GM19351 (cell line): Measurements from ENCODE around the gene SEMA6A.
A peak's percentile ranks its signal among the peaks of the same experiment; 100 is the strongest.

Experiments used
- ATAC-seq: cut with Tn5 transposase; IDR thresholded peaks from one replicate; pipeline ENCODE4 v1.9.1; 2021; ENCODE audit warnings: mild to moderate bottlenecking, moderate library complexity; ENCODE audit not compliant: unreplicated experiment

The SEMA6A gene

DNA sequence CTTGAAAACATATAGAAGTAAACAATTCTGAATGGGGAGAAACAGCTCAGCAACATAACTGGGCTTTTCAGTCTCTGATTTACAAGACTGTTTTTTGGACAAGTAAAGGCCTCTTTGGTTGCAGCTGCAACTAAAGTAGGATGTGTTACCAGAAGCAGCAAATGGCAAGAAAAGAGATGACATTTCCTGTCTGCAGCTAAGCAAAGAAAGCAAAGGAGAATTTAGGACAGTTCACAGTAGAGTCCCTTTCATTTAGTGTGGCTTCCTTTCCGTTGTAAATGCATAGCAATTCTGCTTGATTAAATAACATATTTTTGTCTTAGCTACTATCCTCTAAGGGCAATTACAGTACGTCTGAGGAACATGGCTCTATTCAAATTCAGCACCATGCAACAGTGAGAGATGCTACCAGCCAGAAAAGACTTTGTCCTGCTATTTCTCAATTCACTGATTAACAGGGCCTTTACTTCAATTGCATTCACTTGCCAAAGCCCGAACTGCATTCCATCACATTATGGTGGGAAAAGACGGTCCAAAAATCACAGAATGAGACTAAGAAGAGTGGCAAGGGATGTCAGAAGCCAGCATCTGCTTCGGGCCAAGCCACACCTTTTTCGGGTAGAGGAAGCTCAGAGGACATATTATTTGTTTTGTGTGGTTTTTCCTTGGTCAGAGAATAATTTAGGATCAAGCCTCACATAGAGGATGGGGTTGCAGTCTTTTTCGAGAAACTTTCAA is 107.7 kb downstream of the SEMA6A start:
- ATAC-seq = no peak

DNA sequence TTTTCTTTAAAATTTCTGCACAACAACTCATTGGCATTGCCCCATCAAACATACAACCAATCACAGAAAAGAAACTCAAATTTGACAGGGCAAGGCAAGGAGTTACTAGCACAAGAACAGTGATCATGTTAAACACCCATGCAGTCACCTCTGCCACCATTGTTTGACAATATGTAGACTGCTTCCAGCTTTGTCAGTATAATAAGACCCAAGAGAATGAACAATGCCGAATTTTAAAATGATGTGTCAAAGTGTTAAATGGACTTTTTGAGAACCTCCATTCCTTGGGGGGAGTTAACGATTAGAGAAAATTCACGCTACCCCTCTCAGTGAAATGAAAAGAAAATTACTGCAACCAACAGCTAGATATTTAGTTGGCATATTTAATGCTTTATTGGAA is 109.2 kb downstream of the SEMA6A start:
- no peak for ATAC-seq

DNA sequence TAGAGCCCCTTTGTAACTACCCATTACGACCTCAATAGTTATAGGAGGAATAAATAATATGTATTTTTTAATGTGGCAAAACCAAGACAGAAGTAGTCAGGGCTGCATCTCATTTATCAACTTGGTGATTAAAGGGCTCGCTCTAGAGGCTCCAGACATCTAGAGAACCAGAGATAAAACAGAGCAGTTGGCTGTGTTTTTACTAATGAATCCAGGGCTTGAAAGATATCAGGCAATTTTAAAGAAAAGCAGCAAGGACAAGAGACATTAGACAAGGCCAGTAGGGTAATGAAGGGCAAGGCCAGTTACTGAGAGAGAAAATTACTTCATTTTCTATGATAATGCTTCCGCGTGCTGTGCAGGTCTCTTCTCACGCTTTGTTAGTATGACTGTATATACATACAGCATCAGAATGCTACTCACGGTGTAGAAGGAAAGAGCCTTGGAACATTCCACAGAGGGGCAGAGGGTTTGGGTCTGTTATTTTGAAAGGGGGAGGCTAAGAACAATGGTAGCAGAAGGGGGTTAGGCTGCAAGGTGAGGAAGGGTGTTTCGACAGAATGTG is 110.4 kb downstream of the SEMA6A start:
- ATAC-seq = no peak

DNA sequence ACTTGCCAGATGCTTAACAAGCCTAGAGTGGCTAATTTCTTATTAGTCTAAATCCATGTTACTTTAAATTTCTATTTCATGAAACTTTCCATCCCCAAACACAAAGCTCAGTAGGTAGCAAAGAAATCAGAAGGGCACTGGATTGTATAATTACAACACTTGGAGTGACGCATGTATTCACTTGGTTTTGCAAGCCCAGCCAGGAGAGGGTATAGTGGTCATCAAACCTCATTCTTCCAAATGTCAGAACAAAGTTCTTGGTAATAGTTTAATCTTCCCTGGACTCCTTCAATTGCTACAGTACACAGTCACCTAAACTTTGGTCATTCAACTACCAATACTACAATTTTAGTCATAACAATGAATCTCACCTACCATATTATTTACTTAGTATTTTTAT is 112.1 kb downstream of the SEMA6A start:
- no peak for ATAC-seq

DNA sequence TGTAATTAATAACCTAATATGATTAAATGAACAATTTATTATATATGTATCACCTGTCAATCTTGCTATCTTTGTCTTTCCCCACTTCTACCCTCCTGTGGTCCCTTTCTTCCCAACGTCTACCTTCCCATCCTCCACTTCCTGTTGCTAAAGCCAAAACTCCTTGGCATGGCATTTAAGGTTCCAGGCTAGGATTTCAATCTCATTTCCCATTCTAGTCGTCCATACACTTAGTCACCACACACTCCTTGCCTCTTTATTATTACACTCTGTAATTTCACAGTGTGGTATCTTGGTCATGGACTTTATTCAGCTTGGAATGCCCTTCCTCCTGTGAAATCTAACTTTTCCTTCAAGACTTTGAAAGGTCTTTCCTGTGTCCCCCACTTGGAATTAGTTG is 115.3 kb downstream of the SEMA6A start:
- ATAC-seq = no peak

DNA sequence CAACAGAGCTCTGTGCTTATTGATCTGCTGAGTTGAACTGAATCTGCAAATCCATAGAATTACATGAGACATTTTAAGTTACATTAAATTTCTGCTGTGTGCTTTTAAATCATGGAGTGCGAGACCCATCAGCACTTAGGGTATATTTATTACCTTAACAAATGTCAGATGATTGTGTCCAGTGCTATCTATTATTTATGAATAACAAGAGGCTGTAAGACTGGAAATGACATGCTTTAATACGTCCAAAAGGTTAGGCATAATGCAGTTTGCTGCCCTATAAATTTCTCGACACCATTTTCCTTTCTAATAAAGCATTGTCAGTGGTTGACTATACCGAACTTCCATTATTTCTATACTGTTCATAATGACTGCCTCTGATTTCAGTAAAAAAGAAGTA is 117.6 kb downstream of the SEMA6A start:
- ATAC-seq = no peak

DNA sequence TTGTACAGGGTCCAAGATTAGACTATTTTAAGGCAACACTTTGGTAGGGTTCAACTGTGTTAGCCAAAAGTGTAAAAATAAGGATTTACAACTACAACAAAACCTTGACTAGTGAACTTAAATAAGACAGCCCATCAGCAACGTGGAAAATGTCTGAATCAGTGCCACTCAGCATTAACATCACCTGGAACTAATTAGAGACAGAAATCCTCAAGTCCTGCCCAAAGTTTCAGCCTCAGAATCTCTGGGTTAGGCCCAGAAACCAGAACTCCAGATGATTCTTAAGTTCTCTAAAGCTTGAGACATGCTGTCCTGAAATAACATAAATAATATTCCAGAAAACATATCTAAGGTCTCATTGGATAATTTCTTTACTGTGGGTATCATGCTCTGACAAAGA is 118.6 kb downstream of the SEMA6A start:
- ATAC-seq = no peak

DNA sequence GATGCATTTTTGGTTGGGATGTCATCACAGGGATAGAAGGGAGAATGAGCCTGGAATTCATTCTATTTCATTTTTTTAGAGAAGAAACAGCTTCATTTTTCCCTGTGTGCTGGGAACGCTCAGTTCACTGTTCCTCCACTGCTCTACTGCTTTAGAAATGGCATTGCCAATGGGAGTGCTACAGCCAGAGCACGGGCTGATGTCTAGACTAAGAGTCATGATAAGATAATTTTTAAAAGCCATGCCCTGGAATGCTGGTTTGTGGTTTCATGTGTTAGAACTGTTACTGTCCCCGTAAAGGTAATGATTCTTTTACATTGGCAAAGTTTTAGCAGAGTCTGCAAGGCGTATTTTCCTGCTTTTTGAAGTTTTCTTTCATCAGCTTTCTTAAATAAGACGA is 119.6 kb downstream of the SEMA6A start:
- no peak for ATAC-seq

DNA sequence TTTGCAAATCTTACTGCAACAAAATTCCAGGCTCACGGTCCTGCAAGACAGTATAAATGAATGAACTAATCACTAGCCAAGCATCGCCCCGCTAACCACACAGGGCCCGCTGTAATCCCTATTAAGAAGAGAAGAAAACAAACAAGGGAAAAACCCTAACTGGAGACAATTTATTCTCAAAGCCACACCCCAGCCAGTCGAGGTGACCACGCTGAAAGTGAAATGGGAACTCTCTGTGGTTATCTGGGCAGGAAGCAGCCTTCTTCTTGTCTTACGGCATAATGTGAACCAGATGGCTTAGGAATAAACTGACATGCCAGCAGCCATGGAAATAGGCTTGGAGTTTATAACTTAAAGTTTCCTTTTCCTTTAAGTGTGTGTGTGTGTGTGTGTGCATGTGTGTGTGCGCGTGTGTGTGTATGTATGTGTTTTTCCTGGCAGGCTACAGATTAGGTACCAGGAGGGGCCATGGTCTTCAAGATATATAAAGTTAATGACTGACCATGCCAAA is 120.2 kb downstream of the SEMA6A start:
- peak; percentile 99 for ATAC-seq

DNA sequence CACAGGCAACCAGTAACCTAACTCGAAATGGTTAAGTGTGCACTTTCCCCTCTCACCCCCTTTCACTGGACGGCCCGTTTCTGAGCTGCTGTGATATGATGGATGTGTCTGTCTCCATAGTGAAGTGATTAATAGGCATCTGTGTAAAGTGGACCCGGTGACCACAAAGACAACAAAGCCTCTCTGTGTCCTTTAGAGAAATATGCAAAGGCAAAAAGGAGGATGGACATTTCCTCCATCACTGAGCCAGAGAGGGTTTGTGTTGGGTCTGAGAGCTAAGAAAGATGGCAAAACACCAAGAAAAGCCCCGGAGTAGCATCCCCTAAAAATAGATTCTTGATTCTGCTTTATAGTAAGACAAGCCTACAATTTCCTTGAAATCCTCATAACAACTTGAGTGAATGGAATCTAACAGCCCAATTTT is 120.6 kb downstream of the SEMA6A start:
- ATAC-seq = no peak

DNA sequence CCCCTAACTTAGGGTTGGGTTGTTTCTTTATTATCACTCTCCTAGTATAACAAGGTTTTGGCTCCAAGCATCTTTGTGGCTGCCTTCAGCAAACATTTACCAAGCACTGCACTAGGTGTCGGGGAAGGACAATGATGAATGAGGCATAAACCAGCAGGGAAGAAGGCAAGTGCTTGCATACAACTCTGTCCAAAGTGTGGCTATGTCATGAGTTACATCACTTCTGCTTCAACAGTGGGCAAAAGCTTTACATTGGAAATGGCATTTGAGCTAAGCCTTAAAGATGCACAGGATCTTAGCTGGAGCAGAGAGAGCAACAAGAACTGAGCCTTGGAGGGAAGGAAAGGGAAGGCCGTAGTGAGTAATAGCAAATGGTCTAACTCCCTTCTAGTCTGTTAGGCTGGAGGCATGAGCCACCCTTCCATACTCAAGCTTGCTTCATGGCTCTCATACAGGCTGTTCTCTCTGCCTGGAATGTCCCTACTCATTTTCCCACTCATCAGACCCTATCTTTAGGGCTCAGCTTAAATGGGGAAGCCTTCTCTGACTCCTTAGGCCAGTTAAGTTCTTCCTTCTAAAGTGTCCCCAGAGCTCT is 121.8 kb downstream of the SEMA6A start:
- ATAC-seq = no peak

DNA sequence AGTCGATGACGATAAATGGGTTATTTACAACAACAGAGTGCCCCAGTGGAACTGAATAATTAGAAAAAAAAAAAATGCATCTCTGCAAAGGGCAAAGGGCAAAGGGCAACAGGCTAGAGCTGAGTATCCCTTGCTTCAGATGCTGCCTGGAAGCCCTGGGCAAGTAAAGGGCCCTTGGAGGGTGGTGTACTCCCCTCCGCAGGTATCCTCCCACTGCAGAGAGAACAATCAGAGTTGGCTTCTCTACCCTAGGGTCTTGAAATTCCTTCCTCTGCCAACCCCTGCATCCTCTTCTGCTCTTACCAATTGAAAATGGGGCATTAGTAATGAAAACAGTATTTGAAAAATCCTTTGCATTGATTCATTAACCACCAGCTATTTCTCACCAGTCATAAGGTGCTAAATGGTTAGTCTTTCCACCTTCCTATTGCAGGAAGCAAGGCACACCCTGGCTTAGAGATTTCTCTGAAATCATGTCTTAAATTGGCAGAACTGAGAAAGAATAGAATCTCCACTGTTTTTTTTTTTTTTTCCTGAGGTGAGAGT is 122.6 kb downstream of the SEMA6A start:
- no peak for ATAC-seq

DNA sequence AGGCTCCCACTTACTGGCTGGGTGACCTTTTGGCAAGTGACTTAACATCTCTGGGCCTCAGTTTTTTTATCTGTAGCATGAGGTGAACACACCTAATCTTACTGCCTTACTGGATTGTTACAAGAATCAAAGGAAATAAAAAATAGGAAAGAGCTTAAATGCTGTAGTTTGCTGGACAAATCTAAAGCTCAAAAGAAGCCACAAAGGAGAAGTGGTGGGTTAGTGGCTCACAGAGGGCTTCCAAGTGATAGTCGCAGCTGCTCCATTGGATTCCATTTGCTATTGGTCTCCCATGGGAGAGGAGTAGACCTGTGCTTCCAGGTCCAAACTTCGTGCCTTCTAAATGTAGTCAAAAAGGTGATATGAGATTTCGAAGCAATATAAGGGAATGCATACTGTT is 123.6 kb downstream of the SEMA6A start:
- ATAC-seq = no peak

DNA sequence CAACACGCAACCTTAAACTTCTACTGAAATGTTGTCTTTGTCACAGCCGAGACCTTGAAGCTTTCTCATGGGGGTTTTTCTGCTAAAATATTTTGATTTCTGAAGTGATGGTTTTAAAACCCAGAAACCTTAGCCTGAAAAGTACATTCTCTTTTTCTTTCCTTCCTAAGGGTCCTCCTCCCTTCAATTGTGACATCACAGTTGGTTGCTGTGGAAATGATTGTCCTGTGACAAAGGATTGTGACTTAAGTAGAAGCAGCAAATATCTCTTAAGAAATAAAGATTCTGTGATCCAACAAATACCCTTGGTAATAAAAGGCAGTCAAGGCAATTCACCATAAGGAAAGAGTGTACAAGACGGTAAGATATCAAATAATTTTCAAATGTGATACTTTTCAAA is 125.2 kb downstream of the SEMA6A start:
- no peak for ATAC-seq

DNA sequence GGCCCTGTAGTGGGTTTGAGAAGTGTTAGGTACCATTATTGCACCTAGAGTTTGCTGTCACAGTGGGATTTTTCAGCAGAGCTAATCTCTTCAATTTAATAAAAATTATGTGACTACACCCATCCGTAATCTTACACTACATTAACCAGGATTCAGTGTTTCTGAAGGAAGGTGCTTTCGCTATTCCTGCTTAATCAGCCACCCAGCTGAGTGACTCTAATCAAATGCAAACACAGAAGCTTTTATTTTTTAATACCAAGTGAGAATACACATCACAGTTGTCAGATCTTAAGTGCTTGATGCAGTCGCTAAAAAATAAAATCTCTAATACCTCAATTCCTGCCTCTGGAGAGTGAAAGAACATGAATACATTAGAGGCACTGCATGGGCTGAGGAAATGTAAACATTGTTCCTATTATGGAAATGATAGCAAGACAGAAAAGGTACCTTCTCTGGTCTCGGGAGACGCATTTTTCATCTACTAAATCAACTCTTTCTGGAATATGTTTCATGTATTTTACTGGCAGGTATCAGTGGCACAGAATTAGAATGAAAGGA is 125.7 kb downstream of the SEMA6A start:
- no peak for ATAC-seq

DNA sequence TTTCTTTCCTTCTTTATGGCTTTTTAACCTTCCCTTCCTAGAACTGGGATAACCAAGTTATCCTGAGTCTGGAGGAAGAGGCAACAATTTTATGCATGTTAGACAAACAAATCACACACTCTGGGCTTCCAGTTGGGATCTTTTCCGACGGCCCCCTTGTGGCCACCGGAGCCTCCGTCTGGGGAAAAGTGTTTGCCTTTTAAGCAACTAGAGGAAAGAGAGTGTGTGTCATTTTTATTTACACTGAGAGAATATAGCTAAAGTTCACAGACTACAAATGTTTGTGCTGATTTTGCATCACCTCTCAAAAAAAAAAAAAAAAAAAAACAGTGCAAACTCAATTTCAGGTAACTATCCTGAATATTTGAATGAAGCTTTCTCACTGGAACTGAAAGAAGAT is 126.2 kb downstream of the SEMA6A start:
- no peak for ATAC-seq

DNA sequence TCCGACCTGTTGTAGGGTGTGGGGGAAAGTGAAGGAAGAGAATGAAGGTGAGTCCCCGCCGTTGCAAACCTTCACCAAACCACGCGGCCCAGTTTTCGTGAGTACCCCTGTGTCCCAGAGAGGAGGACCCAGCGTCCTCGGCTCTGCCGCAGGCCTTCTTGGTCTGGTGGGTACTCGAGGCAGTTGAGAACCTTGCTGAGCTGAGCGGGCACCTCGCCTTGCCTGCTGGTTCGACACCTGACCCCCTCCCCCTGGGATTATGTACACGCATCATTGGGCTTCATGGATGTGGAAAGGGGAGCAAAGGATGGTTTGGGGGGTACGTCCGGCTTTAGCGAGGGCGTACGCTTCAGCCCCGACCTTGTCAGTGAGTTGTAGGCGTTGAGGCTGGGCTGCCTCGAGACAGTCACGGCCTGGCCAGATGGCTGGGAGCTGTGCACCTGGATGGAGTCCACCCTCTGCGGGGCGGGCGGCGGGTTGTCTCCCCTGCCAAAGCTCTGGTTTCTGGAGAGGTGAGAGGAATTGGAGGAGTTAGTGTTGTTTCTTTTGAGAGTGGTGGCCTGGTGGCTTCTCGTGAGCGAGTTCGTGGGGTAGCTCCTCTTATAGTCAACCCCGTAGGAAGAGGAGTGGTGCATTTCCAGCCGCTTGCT is 128.1 kb downstream of the SEMA6A start:
- ATAC-seq = no peak

DNA sequence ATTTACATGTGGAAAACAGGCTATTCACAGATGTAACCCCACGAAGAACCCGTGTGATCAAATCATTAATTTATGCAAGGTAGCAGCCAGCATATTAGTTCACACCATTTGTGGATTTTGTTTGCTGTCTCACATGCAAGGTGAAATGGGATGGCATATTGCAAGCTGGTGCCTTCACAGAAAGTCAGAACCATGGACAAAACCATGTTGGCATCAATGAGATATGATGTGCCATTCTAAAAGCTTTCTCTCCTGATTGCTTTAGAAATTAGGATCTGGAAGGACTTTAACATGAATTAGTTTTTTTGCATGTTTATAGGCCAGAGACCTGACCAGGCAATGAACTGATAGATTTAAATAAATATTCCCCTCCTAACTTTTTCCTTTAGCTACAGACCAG is 129.3 kb downstream of the SEMA6A start:
- ATAC-seq = no peak

DNA sequence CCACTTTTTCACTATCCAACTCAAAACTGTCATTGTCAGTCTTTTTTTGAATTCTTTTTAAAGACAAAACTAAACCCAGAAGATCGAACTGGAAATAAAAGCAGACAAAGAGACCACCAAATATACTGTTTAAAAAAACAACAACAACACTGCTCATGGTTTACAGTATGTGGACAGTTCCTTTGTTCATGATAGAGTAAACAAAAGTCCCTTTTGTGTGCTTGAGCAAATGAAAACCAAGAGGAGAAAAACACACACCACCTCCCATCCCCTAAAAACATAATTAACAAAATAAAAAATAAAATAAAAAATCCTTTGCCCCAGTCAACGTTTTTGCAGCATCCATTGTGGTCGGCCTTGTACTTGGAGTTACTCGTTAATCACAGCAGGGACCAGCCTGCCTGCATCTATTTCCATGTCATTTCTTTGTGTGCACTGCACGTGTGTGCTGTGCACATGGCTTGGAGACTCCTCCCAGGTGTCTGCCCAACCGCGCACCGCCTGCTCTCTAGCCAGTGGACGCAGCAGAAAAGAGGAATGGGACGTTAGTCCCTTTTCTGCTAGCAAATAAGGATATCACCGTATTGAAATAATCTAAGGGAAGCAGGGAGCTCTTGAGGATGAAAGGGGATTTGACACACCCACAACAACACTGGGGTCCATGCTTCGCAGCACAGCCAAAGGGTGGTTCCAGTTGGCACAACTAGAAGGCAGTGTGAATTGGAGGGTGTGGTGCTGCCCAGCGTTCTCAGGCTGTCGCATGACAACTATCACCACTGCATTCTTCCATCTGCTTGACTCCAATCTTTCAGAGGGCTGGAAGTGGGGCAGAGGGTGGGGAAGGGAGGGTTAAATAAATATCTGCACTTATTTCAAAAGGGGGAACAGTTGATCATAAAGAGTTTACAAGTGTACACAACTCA is 130.0 kb downstream of the SEMA6A start:
- no peak for ATAC-seq

DNA sequence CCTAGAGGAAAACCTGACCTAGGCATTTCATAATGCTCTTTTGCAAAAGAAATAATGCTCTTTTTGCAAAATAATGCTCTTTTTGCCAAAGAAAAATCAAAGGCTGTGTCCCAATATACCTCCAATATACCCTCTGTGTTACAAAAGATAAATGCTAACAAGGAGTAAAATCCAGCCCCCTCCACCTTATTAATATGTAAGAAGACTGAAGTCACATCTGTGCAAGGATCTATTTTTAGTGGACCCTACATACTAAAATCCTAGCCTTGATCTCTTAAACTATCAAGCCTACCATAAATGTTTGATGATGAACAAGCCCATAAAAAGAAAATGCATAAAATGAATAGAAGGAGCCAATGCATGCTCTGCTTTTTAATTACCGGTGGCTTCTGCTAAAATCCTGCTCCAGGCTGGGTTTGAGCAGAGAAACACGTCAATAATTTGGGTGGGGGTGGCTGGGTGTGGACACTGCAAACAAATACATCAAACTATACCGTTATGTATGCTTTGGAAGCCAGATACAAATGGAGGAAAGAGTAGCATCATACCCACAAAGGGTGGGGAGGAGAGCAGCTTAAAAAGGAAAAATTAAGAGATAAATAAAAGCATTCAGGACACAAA is 131.6 kb downstream of the SEMA6A start:
- no peak for ATAC-seq
